ENCODE measurements around the gene NANOS2. TPM values are rescaled to one million over a fixed set of nuclear protein-coding genes. Genes with fewer than 3 reads are reported as not detected.
A peak's percentile ranks its signal among the peaks of the same experiment; 100 is the strongest.

The NANOS2 gene
- total and polyA plus RNA-seq, 2 of the 13 experiments (the other 11 are each of a cell fraction or from before 2014, with no cell fraction given): not detected

- TF ChIP-seq PRDM15 (CRISPR knock-in tag; IDR thresholded peaks at IDR 0.05) (0 out of 2 replicates have a peak, but pooled peaks have one; percentile 13), THAP8 (CRISPR knock-in tag; IDR thresholded peaks at IDR 0.05; ENCODE audit: borderline replicate concordance) (peak; percentile 27; the same call in 1 of the 2 replicates), AGO1 (IDR thresholded peaks at IDR 0.05; ENCODE audit: low read depth, low read length, poor library complexity, severe bottlenecking) (peak; percentile 97), TRIM22 (IDR thresholded peaks at IDR 0.05) (no peak), NR2F2 (IDR thresholded peaks at IDR 0.05; ENCODE audit: borderline replicate concordance, low read depth) (peak; percentile 65; the same call in 1 of the 2 replicates), PATZ1 (CRISPR knock-in tag; IDR thresholded peaks at IDR 0.05) (peak; percentile 99), ZNF777 (CRISPR knock-in tag; IDR thresholded peaks at IDR 0.05) (peak; percentile 21; the same call in 1 of the 2 replicates), CHD2 (IDR thresholded peaks at IDR 0.05; ENCODE audit: low read depth, low read length) (peak; percentile 59; the same call in 1 of the 2 replicates), GLMP (CRISPR knock-in tag; IDR thresholded peaks at IDR 0.05; ENCODE audit: borderline replicate concordance) (no peak), ZNF512B (CRISPR knock-in tag; IDR thresholded peaks at IDR 0.05; ENCODE audit: borderline replicate concordance) (0 out of 2 replicates have a peak, but pooled peaks have one; percentile 49), ZNF766 (CRISPR knock-in tag; IDR thresholded peaks at IDR 0.05; ENCODE audit: borderline replicate concordance) (no peak), ZNF430 (CRISPR knock-in tag; IDR thresholded peaks at IDR 0.05) (peak; percentile 59; the same call in 1 of the 2 replicates)
Observed at GRCh38 chr19:45882652-45883585, 31.7 kb downstream of the NANOS2 start (continued).

Data from HepG2 (cell line).